ENCODE measurements around the gene GDPD5. TPM values are rescaled to one million over a fixed set of nuclear protein-coding genes. Genes with fewer than 3 reads are reported as not detected.

Gene GDPD5
- polyA plus RNA-seq, 2 donors, result 1.9 to 3.0 TPM

GRCh38 chr11:75426720-75427086, 99.0 kb downstream of the GDPD5 start:
- peaks cover 3 to 11% of the 10 kb centered on the region in 2 donors for H3K9me3 ChIP-seq (ENCODE audit: control insufficient read depth in 2 of 2, insufficient read depth in 1 of 2, low read depth in 1 of 2, low read length in 1 of 2)
- peaks cover 0 to 8% of the 10 kb centered on the region in 2 donors for H3K27me3 ChIP-seq (ENCODE audit: control insufficient read depth in 1 of 2, insufficient read depth in 2 of 2, low read length in 2 of 2)
- H3K27ac ChIP-seq (ENCODE audit: low read depth in 2 of 2, low read length in 1 of 2), result no peak overlapping the region
- peaks cover 0 to 11% of the 10 kb centered on the region in 2 donors for H3K4me1 ChIP-seq (ENCODE audit: control insufficient read depth in 2 of 2, insufficient read depth in 2 of 2, low read length in 1 of 2)
- no peaks in the 10 kb centered on the region for H3K36me3 ChIP-seq (ENCODE audit: control insufficient read depth in 2 of 2, insufficient read depth in 2 of 2, low read length in 1 of 2)
- no peak overlapping the region for H3K4me3 ChIP-seq (ENCODE audit: low read depth in 1 of 2, low read length in 2 of 2)
- 90 to 91% methylated on average over 5 of the region's 5 CpGs for WGBS, 2 donors

GRCh38 chr11:75425422-75425821, 100.3 kb downstream of the GDPD5 start:
- no peak overlapping the region for H3K27ac ChIP-seq (ENCODE audit: low read depth in 2 of 2, low read length in 1 of 2)
- H3K36me3 ChIP-seq (ENCODE audit: control insufficient read depth in 2 of 2, insufficient read depth in 2 of 2, low read length in 1 of 2), result no peaks in the 10 kb centered on the region
- H3K4me1 ChIP-seq (ENCODE audit: control insufficient read depth in 2 of 2, insufficient read depth in 2 of 2, low read length in 1 of 2), result peaks cover 0 to 8% of the 10 kb centered on the region in 2 donors
- H3K27me3 ChIP-seq (ENCODE audit: control insufficient read depth in 1 of 2, insufficient read depth in 2 of 2, low read length in 2 of 2), result no peaks in the 10 kb centered on the region
- H3K4me3 ChIP-seq (ENCODE audit: low read depth in 1 of 2, low read length in 2 of 2), result no peak overlapping the region
- WGBS, 2 donors, result 82 to 86% methylated on average over 29 of the region's 29 CpGs
- H3K9me3 ChIP-seq (ENCODE audit: control insufficient read depth in 2 of 2, insufficient read depth in 1 of 2, low read depth in 1 of 2, low read length in 1 of 2), result peaks cover 3 to 9% of the 10 kb centered on the region in 2 donors

GRCh38 chr11:75424396-75424795, 101.3 kb downstream of the GDPD5 start:
- 94 to 96% methylated on average over 1 of the region's 1 CpG for WGBS, 2 donors
- H3K27me3 ChIP-seq (ENCODE audit: control insufficient read depth in 1 of 2, insufficient read depth in 2 of 2, low read length in 2 of 2), result no peaks in the 10 kb centered on the region
- no peak overlapping the region for H3K27ac ChIP-seq (ENCODE audit: low read depth in 2 of 2, low read length in 1 of 2)
- H3K36me3 ChIP-seq (ENCODE audit: control insufficient read depth in 2 of 2, insufficient read depth in 2 of 2, low read length in 1 of 2), result no peaks in the 10 kb centered on the region
- peaks cover 0 to 3% of the 10 kb centered on the region in 2 donors for H3K9me3 ChIP-seq (ENCODE audit: control insufficient read depth in 2 of 2, insufficient read depth in 1 of 2, low read depth in 1 of 2, low read length in 1 of 2)
- H3K4me3 ChIP-seq (ENCODE audit: low read depth in 1 of 2, low read length in 2 of 2), result no peak overlapping the region
- H3K4me1 ChIP-seq (ENCODE audit: control insufficient read depth in 2 of 2, insufficient read depth in 2 of 2, low read length in 1 of 2), result no peaks in the 10 kb centered on the region

- peaks cover 0 to 1% of the 10 kb centered on the region in 2 donors for H3K4me1 ChIP-seq (ENCODE audit: control insufficient read depth in 2 of 2, insufficient read depth in 2 of 2, low read length in 1 of 2)
- H3K4me3 ChIP-seq (ENCODE audit: low read depth in 1 of 2, low read length in 2 of 2), result no peak overlapping the region
- H3K27me3 ChIP-seq (ENCODE audit: control insufficient read depth in 1 of 2, insufficient read depth in 2 of 2, low read length in 2 of 2), result no peaks in the 10 kb centered on the region
- WGBS, 2 donors, result 80 to 82% methylated on average over 8 to 9 of the region's 9 CpGs
- H3K27ac ChIP-seq (ENCODE audit: low read depth in 2 of 2, low read length in 1 of 2), result no peak overlapping the region
- no peaks in the 10 kb centered on the region for H3K9me3 ChIP-seq (ENCODE audit: control insufficient read depth in 2 of 2, insufficient read depth in 1 of 2, low read depth in 1 of 2, low read length in 1 of 2)
- no peaks in the 10 kb centered on the region for H3K36me3 ChIP-seq (ENCODE audit: control insufficient read depth in 2 of 2, insufficient read depth in 2 of 2, low read length in 1 of 2)
Observed at GRCh38 chr11:75423721-75424120, 102.0 kb downstream of the GDPD5 start.

- Histone ChIP-seq H3K4me1 (ENCODE audit: control insufficient read depth in 2 of 2, insufficient read depth in 2 of 2, low read length in 1 of 2) (peaks cover 0 to 3% of the 10 kb centered on the region in 2 donors), H3K9me3 (ENCODE audit: control insufficient read depth in 2 of 2, insufficient read depth in 1 of 2, low read depth in 1 of 2, low read length in 1 of 2) (no peaks in the 10 kb centered on the region), H3K27me3 (ENCODE audit: control insufficient read depth in 1 of 2, insufficient read depth in 2 of 2, low read length in 2 of 2) (no peaks in the 10 kb centered on the region), H3K4me3 (ENCODE audit: low read depth in 1 of 2, low read length in 2 of 2) (no peak overlapping the region), H3K27ac (ENCODE audit: low read depth in 2 of 2, low read length in 1 of 2) (no peak overlapping the region), H3K36me3 (ENCODE audit: control insufficient read depth in 2 of 2, insufficient read depth in 2 of 2, low read length in 1 of 2) (no peaks in the 10 kb centered on the region)
- WGBS, 2 donors, result 72 to 84% methylated on average over 15 of the region's 15 CpGs
Observed at GRCh38 chr11:75422248-75423231, 103.2 kb downstream of the GDPD5 start.

GRCh38 chr11:75421902-75422247, 103.9 kb downstream of the GDPD5 start:
- WGBS, 2 donors, result 59 to 81% methylated on average over 2 of the region's 2 CpGs
- H3K27ac ChIP-seq (ENCODE audit: low read depth in 2 of 2, low read length in 1 of 2), result no peak overlapping the region
- H3K4me3 ChIP-seq (ENCODE audit: low read depth in 1 of 2, low read length in 2 of 2), result no peak overlapping the region
- no peaks in the 10 kb centered on the region for H3K36me3 ChIP-seq (ENCODE audit: control insufficient read depth in 2 of 2, insufficient read depth in 2 of 2, low read length in 1 of 2)
- peaks cover 0 to 3% of the 10 kb centered on the region in 2 donors for H3K4me1 ChIP-seq (ENCODE audit: control insufficient read depth in 2 of 2, insufficient read depth in 2 of 2, low read length in 1 of 2)
- H3K9me3 ChIP-seq (ENCODE audit: control insufficient read depth in 2 of 2, insufficient read depth in 1 of 2, low read depth in 1 of 2, low read length in 1 of 2), result no peaks in the 10 kb centered on the region
- H3K27me3 ChIP-seq (ENCODE audit: control insufficient read depth in 1 of 2, insufficient read depth in 2 of 2, low read length in 2 of 2), result no peaks in the 10 kb centered on the region

GRCh38 chr11:75421035-75421602, 104.6 kb downstream of the GDPD5 start:
- H3K4me1 ChIP-seq (ENCODE audit: control insufficient read depth in 2 of 2, insufficient read depth in 2 of 2, low read length in 1 of 2), result peaks cover 0 to 3% of the 10 kb centered on the region in 2 donors
- H3K27ac ChIP-seq (ENCODE audit: low read depth in 2 of 2, low read length in 1 of 2), result no peak overlapping the region
- no peaks in the 10 kb centered on the region for H3K27me3 ChIP-seq (ENCODE audit: control insufficient read depth in 1 of 2, insufficient read depth in 2 of 2, low read length in 2 of 2)
- H3K9me3 ChIP-seq (ENCODE audit: control insufficient read depth in 2 of 2, insufficient read depth in 1 of 2, low read depth in 1 of 2, low read length in 1 of 2), result no peaks in the 10 kb centered on the region
- no peak overlapping the region for H3K4me3 ChIP-seq (ENCODE audit: low read depth in 1 of 2, low read length in 2 of 2)
- no peaks in the 10 kb centered on the region for H3K36me3 ChIP-seq (ENCODE audit: control insufficient read depth in 2 of 2, insufficient read depth in 2 of 2, low read length in 1 of 2)
- 82 to 83% methylated on average over 11 of the region's 11 CpGs for WGBS, 2 donors

- H3K27me3 ChIP-seq (ENCODE audit: control insufficient read depth in 1 of 2, insufficient read depth in 2 of 2, low read length in 2 of 2), result no peaks in the 10 kb centered on the region
- H3K9me3 ChIP-seq (ENCODE audit: control insufficient read depth in 2 of 2, insufficient read depth in 1 of 2, low read depth in 1 of 2, low read length in 1 of 2), result no peaks in the 10 kb centered on the region
- peaks cover 0 to 3% of the 10 kb centered on the region in 2 donors for H3K4me1 ChIP-seq (ENCODE audit: control insufficient read depth in 2 of 2, insufficient read depth in 2 of 2, low read length in 1 of 2)
- no peak overlapping the region for H3K27ac ChIP-seq (ENCODE audit: low read depth in 2 of 2, low read length in 1 of 2)
- H3K4me3 ChIP-seq (ENCODE audit: low read depth in 1 of 2, low read length in 2 of 2), result no peak overlapping the region
- WGBS, 2 donors, result 79 to 83% methylated on average over 12 to 14 of the region's 14 CpGs
- H3K36me3 ChIP-seq (ENCODE audit: control insufficient read depth in 2 of 2, insufficient read depth in 2 of 2, low read length in 1 of 2), result no peaks in the 10 kb centered on the region
Observed at GRCh38 chr11:75420224-75421034, 105.3 kb downstream of the GDPD5 start.

GRCh38 chr11:75413864-75414263, 111.9 kb downstream of the GDPD5 start:
- H3K36me3 ChIP-seq (ENCODE audit: control insufficient read depth in 2 of 2, insufficient read depth in 2 of 2, low read length in 1 of 2), result peaks cover 6 to 12% of the 10 kb centered on the region in 2 donors
- H3K27ac ChIP-seq (ENCODE audit: low read depth in 2 of 2, low read length in 1 of 2), result no peak overlapping the region
- H3K9me3 ChIP-seq (ENCODE audit: control insufficient read depth in 2 of 2, insufficient read depth in 1 of 2, low read depth in 1 of 2, low read length in 1 of 2), result no peaks in the 10 kb centered on the region
- H3K4me1 ChIP-seq (ENCODE audit: control insufficient read depth in 2 of 2, insufficient read depth in 2 of 2, low read length in 1 of 2), result peaks cover 0 to 3% of the 10 kb centered on the region in 2 donors
- H3K4me3 ChIP-seq (ENCODE audit: low read depth in 1 of 2, low read length in 2 of 2), result no peak overlapping the region
- WGBS, 2 donors, result 67 to 84% methylated on average over 2 of the region's 2 CpGs
- H3K27me3 ChIP-seq (ENCODE audit: control insufficient read depth in 1 of 2, insufficient read depth in 2 of 2, low read length in 2 of 2), result no peaks in the 10 kb centered on the region

Measured in esophagus (tissue), 2 donors.